ENCODE data around the gene GNB1.

GRCh38 chr1:1847890-1848289 lies 43.0 kb downstream of the GNB1 start:
- TF ChIP-seq USF2 (IDR thresholded peaks at IDR 0.05; ENCODE audit: borderline replicate concordance, low read depth, low read length) (no peak), NRF1 (IDR thresholded peaks at IDR 0.05; ENCODE audit: low read depth, low read length) (no peak), EZH2phosphoT487 (IDR thresholded peaks at IDR 0.05; ENCODE audit: borderline replicate concordance, low read depth) (no peak), POLR2AphosphoS5 (IDR thresholded peaks at IDR 0.05; ENCODE audit: low read depth, low read length) (no peak), MAX (IDR thresholded peaks at IDR 0.05; ENCODE audit: low read depth) (no peak), CTCF (IDR thresholded peaks at IDR 0.05) (no peak), GATA2 (CRISPR knock-in tag; IDR thresholded peaks at IDR 0.05) (no peak), FOXJ3 (CRISPR knock-in tag; IDR thresholded peaks at IDR 0.05) (no peak), SIN3A (IDR thresholded peaks at IDR 0.05; ENCODE audit: borderline replicate concordance, low read depth, low read length) (no peak)
